Neutrophil (primary cell): ENCODE data around the gene FOXN3.

Experiments
- H3K27ac ChIP-seq: fragments of 200-600 bp; sonication (generic); 2 replicates; pipeline ENCODE4 v1.5.1; 2016; ENCODE audit warnings: mild to moderate bottlenecking, moderate library complexity
- H3K27me3 ChIP-seq: fragments of 200-600 bp; sonication (generic); 2 replicates; pipeline ENCODE4 v1.6.0; 2016; ENCODE audit warnings: mild to moderate bottlenecking
- H3K36me3 ChIP-seq: fragments of 200-600 bp; sonication (generic); 2 replicates; pipeline ENCODE4 v1.5.1; 2017
- H3K4me1 ChIP-seq, 2 experiments: fragments of 200-600 bp in 1 of 2; sonication (generic) in 1 of 2; 1 replicate in 1 of 2; 2 replicates in 1 of 2; pipeline versions ENCODE4 v1.5.1 to v1.6.1; 2013 to 2016; ENCODE audit warnings: low read depth in 1 of 2, low read length in 1 of 2, mild to moderate bottlenecking in 1 of 2, moderate library complexity in 1 of 2; ENCODE audit not compliant: control insufficient read depth in 1 of 2, insufficient read depth in 1 of 2
- H3K4me3 ChIP-seq, 2 experiments: fragments of 200-600 bp in 1 of 2; sonication (generic) in 1 of 2; 1 replicate in 1 of 2; 2 replicates in 1 of 2; pipeline ENCODE4 v1.5.1; 2013 to 2016; ENCODE audit warnings: low read depth in 1 of 2, low read length in 1 of 2, mild to moderate bottlenecking in 1 of 2, moderate library complexity in 1 of 2
- H3K9me3 ChIP-seq: fragments of 200-600 bp; sonication (generic); 2 replicates; pipeline ENCODE4 v1.5.1; 2016
- CTCF ChIP-seq: fragments of 200-600 bp; sonication (generic); IDR thresholded peaks from 2 replicates; pipeline ENCODE4 v1.5.1; 2016; ENCODE audit warnings: antibody characterized with exemption

Gene FOXN3

GRCh38 chr14:89393222-89393745, 23.7 kb downstream of the FOXN3 start:
- no peaks in the 10 kb centered on the region for H3K36me3 ChIP-seq
- TF ChIP-seq CTCF: no peak
- peaks cover 26 to 45% of the 10 kb centered on the region in 2 experiments for H3K4me1 ChIP-seq
- no peaks in the 10 kb centered on the region for H3K27me3 ChIP-seq
- H3K9me3 ChIP-seq: no peaks in the 10 kb centered on the region
- H3K27ac ChIP-seq: peak overlapping the region; percentile 9
- no peak overlapping the region for H3K4me3 ChIP-seq

GRCh38 chr14:89392181-89392580, 24.9 kb downstream of the FOXN3 start:
- no peaks in the 10 kb centered on the region for H3K36me3 ChIP-seq
- no peak for TF ChIP-seq CTCF
- H3K27me3 ChIP-seq: no peaks in the 10 kb centered on the region
- no peaks in the 10 kb centered on the region for H3K9me3 ChIP-seq
- H3K4me3 ChIP-seq: no peak overlapping the region
- no peak overlapping the region for H3K27ac ChIP-seq
- peaks cover 16 to 34% of the 10 kb centered on the region in 2 experiments for H3K4me1 ChIP-seq

- Histone ChIP-seq H3K4me3 (no peak overlapping the region), H3K4me1 (peaks cover 17 to 30% of the 10 kb centered on the region in 2 experiments)
These were observed 25.5 kb downstream of the FOXN3 start for GRCh38 chr14:89391556-89391955.

GRCh38 chr14:89391123-89391522, 25.9 kb downstream of the FOXN3 start:
- Histone ChIP-seq H3K4me1 (peaks cover 21 to 30% of the 10 kb centered on the region in 2 experiments), H3K36me3 (no peaks in the 10 kb centered on the region), H3K27ac (no peak overlapping the region), H3K27me3 (no peaks in the 10 kb centered on the region), H3K4me3 (no peak overlapping the region), H3K9me3 (no peaks in the 10 kb centered on the region)
- TF ChIP-seq CTCF: no peak

More at GRCh38 chr14:89391556-89391955, 25.5 kb downstream of the FOXN3 start:
- H3K27ac ChIP-seq: no peak overlapping the region
- no peaks in the 10 kb centered on the region for H3K9me3 ChIP-seq
- TF ChIP-seq CTCF: no peak
- no peaks in the 10 kb centered on the region for H3K36me3 ChIP-seq
- no peaks in the 10 kb centered on the region for H3K27me3 ChIP-seq

- H3K36me3 ChIP-seq: no peaks in the 10 kb centered on the region
- TF ChIP-seq CTCF: no peak
- peaks cover 12 to 14% of the 10 kb centered on the region in 2 experiments for H3K4me1 ChIP-seq
- H3K27ac ChIP-seq: no peak overlapping the region
- no peaks in the 10 kb centered on the region for H3K9me3 ChIP-seq
- H3K27me3 ChIP-seq: no peaks in the 10 kb centered on the region
- H3K4me3 ChIP-seq: no peak overlapping the region
These were observed 28.2 kb downstream of the FOXN3 start for GRCh38 chr14:89388853-89389252.
